Stomach smooth muscle (tissue), 2 donors: ENCODE data around the gene SERPINB1.
"Not testable (repeated sequence)": the region's sequence is repeated elsewhere in the genome, so short reads cannot be mapped to it uniquely, and the experiment has no call there.

Experiments
- H3K27ac ChIP-seq: one replicate; pipeline ENCODE4 v1.7.0; 2013; ENCODE audit warnings: mild to moderate bottlenecking, low read length, inconsistent platforms
- H3K27me3 ChIP-seq, 2 donors: one replicate each; pipeline ENCODE4 v1.7.0; 2013; ENCODE audit warnings: low read length in 2 of 2; ENCODE audit not compliant: insufficient read depth in 2 of 2, control insufficient read depth in 1 of 2
- H3K36me3 ChIP-seq, 2 donors: one replicate each; pipeline ENCODE4 v1.7.0; 2013; ENCODE audit warnings: low read length in 2 of 2; ENCODE audit not compliant: control insufficient read depth in 2 of 2, insufficient read depth in 2 of 2
- H3K4me1 ChIP-seq: one replicate; pipeline ENCODE4 v1.7.0; 2013; ENCODE audit warnings: low read length; ENCODE audit not compliant: control insufficient read depth, insufficient read depth
- H3K4me3 ChIP-seq, 2 donors: one replicate each; pipeline ENCODE4 v1.7.0; 2013; ENCODE audit warnings: low read length in 2 of 2
- H3K9ac ChIP-seq, 2 donors: one replicate each; pipeline ENCODE4 v1.7.0; 2013; ENCODE audit warnings: low read length in 2 of 2, mild to moderate bottlenecking in 1 of 2
- H3K9me3 ChIP-seq, 2 donors: one replicate each; pipeline ENCODE4 v1.7.0; 2013; ENCODE audit warnings: low read length in 2 of 2; ENCODE audit not compliant: control insufficient read depth in 2 of 2
- donor health status: healthy.
- donor health status: Pancreatic carcinoma.

The SERPINB1 gene

GRCh38 chr6:2841264-2842138 lies at the start of gene SERPINB1:
TSS of gene SERPINB1 (minus strand) at chr6:2841863. CDS start at chr6:2840586, 1,277 bp downstream.
- H3K27ac ChIP-seq: peak within 1 kb of the TSS; percentile 88
- H3K27me3 ChIP-seq: no peaks in the 10 kb centered on the region
- H3K9me3 ChIP-seq: no peaks in the 10 kb centered on the region
- peak within 1 kb of the TSS; percentile 61 to 73 for H3K9ac ChIP-seq
- H3K4me3 ChIP-seq: peak within 1 kb of the TSS; percentile 67 to 79
- peaks cover 10 to 18% of the 10 kb centered on the region in 2 donors for H3K36me3 ChIP-seq
- peaks cover 32% of the 10 kb centered on the region for H3K4me1 ChIP-seq

- H3K9me3 ChIP-seq: no peaks in the 10 kb centered on the region
- no peaks in the 10 kb centered on the region for H3K4me1 ChIP-seq
- H3K4me3 ChIP-seq: no peak overlapping the region
- H3K27me3 ChIP-seq: no peaks in the 10 kb centered on the region
- H3K9ac ChIP-seq: no peak overlapping the region
- peaks cover 35 to 37% of the 10 kb centered on the region in 2 donors for H3K36me3 ChIP-seq
- H3K27ac ChIP-seq: no peak overlapping the region
These were observed 49.5 kb upstream of the SERPINB1 start for GRCh38 chr6:2890976-2891767.

- Histone ChIP-seq H3K9ac (no peak overlapping the region), H3K4me1 (no peaks in the 10 kb centered on the region), H3K4me3 (no peak overlapping the region), H3K27ac (no peak overlapping the region), H3K36me3 (peaks cover 15 to 16% of the 10 kb centered on the region in 2 donors), H3K9me3 (no peaks in the 10 kb centered on the region), H3K27me3 (no peaks in the 10 kb centered on the region)
These were observed 44.5 kb upstream of the SERPINB1 start for GRCh38 chr6:2885967-2886735.

- no peak overlapping the region for H3K27ac ChIP-seq
- H3K9ac ChIP-seq: no peak overlapping the region
- peaks cover 2 to 4% of the 10 kb centered on the region in 2 donors for H3K36me3 ChIP-seq
- no peaks in the 10 kb centered on the region for H3K9me3 ChIP-seq
- no peaks in the 10 kb centered on the region for H3K4me1 ChIP-seq
- H3K4me3 ChIP-seq: no peak overlapping the region
- no peaks in the 10 kb centered on the region for H3K27me3 ChIP-seq
These were observed 43.1 kb upstream of the SERPINB1 start for GRCh38 chr6:2884804-2885203.

- H3K4me3 ChIP-seq: no peak overlapping the region
- no peaks in the 10 kb centered on the region for H3K36me3 ChIP-seq
- no peaks in the 10 kb centered on the region for H3K9me3 ChIP-seq
- no peak overlapping the region for H3K27ac ChIP-seq
- H3K4me1 ChIP-seq: no peaks in the 10 kb centered on the region
- no peak overlapping the region for H3K9ac ChIP-seq
- no peaks in the 10 kb centered on the region for H3K27me3 ChIP-seq
These were observed 42.0 kb upstream of the SERPINB1 start for GRCh38 chr6:2883673-2884072.

- Histone ChIP-seq H3K27me3 (no peaks in the 10 kb centered on the region), H3K9ac (no peak overlapping the region), H3K27ac (no peak overlapping the region), H3K9me3 (no peaks in the 10 kb centered on the region), H3K4me1 (peaks cover 15% of the 10 kb centered on the region), H3K4me3 (no peak overlapping the region), H3K36me3 (no peaks in the 10 kb centered on the region)
These were observed 39.8 kb upstream of the SERPINB1 start for GRCh38 chr6:2881423-2881822.

- not testable (repeated sequence) for H3K27ac ChIP-seq, H3K27me3 ChIP-seq, H3K4me3 ChIP-seq, H3K9ac ChIP-seq, H3K9me3 ChIP-seq, H3K36me3 ChIP-seq
- H3K4me1 ChIP-seq: peaks cover 23% of the 10 kb centered on the region
These were observed 38.5 kb upstream of the SERPINB1 start for GRCh38 chr6:2880156-2880555.

GRCh38 chr6:2877960-2878359 lies 36.3 kb upstream of the SERPINB1 start:
- no peak overlapping the region for H3K27ac ChIP-seq

GRCh38 chr6:2877057-2877882 lies 35.6 kb upstream of the SERPINB1 start:
- Histone ChIP-seq H3K4me3 (peak overlapping the region; percentile 64 to 75), H3K27ac (peak overlapping the region; percentile 85), H3K9ac (peak overlapping the region in 1 of 2 donors; percentile 70), H3K4me1 (peaks cover 47% of the 10 kb centered on the region), H3K36me3 (no peaks in the 10 kb centered on the region), H3K9me3 (no peaks in the 10 kb centered on the region), H3K27me3 (no peaks in the 10 kb centered on the region)

More at GRCh38 chr6:2877960-2878359, 36.3 kb upstream of the SERPINB1 start:
- H3K4me3 ChIP-seq: no peak overlapping the region
- no peaks in the 10 kb centered on the region for H3K36me3 ChIP-seq
- no peaks in the 10 kb centered on the region for H3K27me3 ChIP-seq
- no peaks in the 10 kb centered on the region for H3K9me3 ChIP-seq
- H3K9ac ChIP-seq: no peak overlapping the region
- peaks cover 41% of the 10 kb centered on the region for H3K4me1 ChIP-seq
